ENCODE data around the gene PCCA.
A peak's percentile ranks its signal among the peaks of the same experiment; 100 is the strongest.
"Not testable (repeated sequence)": the region's sequence is repeated elsewhere in the genome, so short reads cannot be mapped to it uniquely, and the experiment has no call there.

Gene PCCA

GRCh38 chr13:100088644-100089464 lies at the start of gene PCCA:
PCCA (plus strand) TSS chr13:100089093; CDS start chr13:100089121, 28 bp downstream.
- peak; percentile 78 for DNase-seq

- DNase-seq = no peak
Measured at GRCh38 chr13:100039740-100040139, 49.2 kb upstream of the PCCA start.

- DNase-seq = no peak
Measured at GRCh38 chr13:100040196-100040595, 48.7 kb upstream of the PCCA start.

GRCh38 chr13:100044936-100045335 lies 44.0 kb upstream of the PCCA start:
- DNase-seq = no peak

GRCh38 chr13:100045355-100045754 lies 43.5 kb upstream of the PCCA start:
- DNase-seq = no peak

GRCh38 chr13:100051070-100051469 lies 37.8 kb upstream of the PCCA start:
- no peak for DNase-seq

GRCh38 chr13:100059827-100060226 lies 29.1 kb upstream of the PCCA start:
- DNase-seq = no peak

- DNase-seq = no peak
Measured at GRCh38 chr13:100063333-100063732, 25.6 kb upstream of the PCCA start.

GRCh38 chr13:100063906-100064305 lies 25.0 kb upstream of the PCCA start:
- DNase-seq = no peak

GRCh38 chr13:100068133-100068931 lies 20.6 kb upstream of the PCCA start:
- DNase-seq = no peak

- no peak for DNase-seq
Measured at GRCh38 chr13:100069278-100069677, 19.6 kb upstream of the PCCA start.

- no peak for DNase-seq
Measured at GRCh38 chr13:100075700-100076587, 12.9 kb upstream of the PCCA start.

- DNase-seq = not testable (repeated sequence)
Measured at GRCh38 chr13:100079003-100079402, 9.9 kb upstream of the PCCA start.

GRCh38 chr13:100083401-100083800 lies 5.5 kb upstream of the PCCA start:
- not testable (repeated sequence) for DNase-seq

- DNase-seq = no peak
Measured at GRCh38 chr13:100088273-100088643, 635 bp upstream of the PCCA start.

- peak in 1 of 2 donors; percentile 37 for DNase-seq
Measured at GRCh38 chr13:100089465-100090032, 656 bp downstream of the PCCA start.

GRCh38 chr13:100090861-100091260 lies 2.0 kb downstream of the PCCA start:
- DNase-seq = no peak

- no peak for DNase-seq
Measured at GRCh38 chr13:100091391-100091790, 2.5 kb downstream of the PCCA start.

- DNase-seq = not testable (repeated sequence)
Measured at GRCh38 chr13:100092273-100092672, 3.4 kb downstream of the PCCA start.

GRCh38 chr13:100095498-100095897 lies 6.6 kb downstream of the PCCA start:
- no peak for DNase-seq

GRCh38 chr13:100096526-100096925 lies 7.6 kb downstream of the PCCA start:
- DNase-seq = no peak

GRCh38 chr13:100097821-100098220 lies 8.9 kb downstream of the PCCA start:
- DNase-seq = no peak
